ENCODE data around the gene DOC2A.

The DOC2A gene

DNA sequence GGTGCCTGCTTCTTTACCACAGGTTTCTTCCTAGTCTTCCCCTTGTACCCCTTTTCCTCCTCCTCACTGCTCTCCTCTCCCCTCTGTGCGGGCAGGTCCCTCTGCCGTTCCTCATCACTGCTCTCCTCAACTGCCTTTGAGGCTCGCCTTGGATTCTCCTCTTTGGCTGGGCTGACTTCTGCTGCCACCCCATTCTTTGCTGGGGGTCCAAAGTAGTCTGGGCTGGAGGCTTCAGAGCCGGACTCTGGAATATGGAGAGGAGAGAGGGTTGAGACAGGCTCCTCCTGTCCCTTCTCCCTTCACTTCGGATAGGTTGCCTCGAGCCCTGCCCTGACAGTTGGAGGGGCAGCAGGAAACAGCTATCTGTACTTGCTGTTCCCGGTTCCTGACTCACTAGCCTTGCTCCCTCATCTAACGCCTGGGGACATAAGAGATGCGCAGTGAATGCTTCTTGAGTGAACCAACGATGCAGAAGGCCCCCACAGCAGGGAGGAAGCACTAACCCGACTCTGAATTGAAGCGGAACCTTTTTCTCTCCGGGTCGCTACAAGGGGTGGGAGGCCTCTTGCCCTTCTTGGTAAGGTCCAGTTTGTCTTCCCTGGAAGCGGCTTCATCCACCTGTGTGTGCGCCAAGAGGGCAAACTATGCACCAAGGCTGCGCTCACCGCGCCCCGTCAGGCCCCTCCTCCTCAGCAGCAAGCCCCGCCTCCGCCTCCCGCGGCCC lies 16.1 kb downstream of the DOC2A start:
- Histone ChIP-seq H3K27ac (ENCODE audit: extremely low read depth, low read depth, low read length) (peak overlapping the region; percentile 91), H3K4me1 (ENCODE audit: control insufficient read depth, insufficient read depth, low read length) (no peaks in the 10 kb centered on the region; the same call in 1 of the 2 replicates), H3K9me3 (ENCODE audit: control insufficient read depth, insufficient read depth, low read depth, low read length) (no peaks in the 10 kb centered on the region), H3K36me3 (ENCODE audit: control insufficient read depth in 2 of 2, insufficient read depth in 1 of 2, low read length in 2 of 2) (peaks cover 10 to 78% of the 10 kb centered on the region in 2 experiments), H3K4me3 (ENCODE audit: low read depth, low read length) (peak overlapping the region; percentile 93)
- TF ChIP-seq, protein P1, sequence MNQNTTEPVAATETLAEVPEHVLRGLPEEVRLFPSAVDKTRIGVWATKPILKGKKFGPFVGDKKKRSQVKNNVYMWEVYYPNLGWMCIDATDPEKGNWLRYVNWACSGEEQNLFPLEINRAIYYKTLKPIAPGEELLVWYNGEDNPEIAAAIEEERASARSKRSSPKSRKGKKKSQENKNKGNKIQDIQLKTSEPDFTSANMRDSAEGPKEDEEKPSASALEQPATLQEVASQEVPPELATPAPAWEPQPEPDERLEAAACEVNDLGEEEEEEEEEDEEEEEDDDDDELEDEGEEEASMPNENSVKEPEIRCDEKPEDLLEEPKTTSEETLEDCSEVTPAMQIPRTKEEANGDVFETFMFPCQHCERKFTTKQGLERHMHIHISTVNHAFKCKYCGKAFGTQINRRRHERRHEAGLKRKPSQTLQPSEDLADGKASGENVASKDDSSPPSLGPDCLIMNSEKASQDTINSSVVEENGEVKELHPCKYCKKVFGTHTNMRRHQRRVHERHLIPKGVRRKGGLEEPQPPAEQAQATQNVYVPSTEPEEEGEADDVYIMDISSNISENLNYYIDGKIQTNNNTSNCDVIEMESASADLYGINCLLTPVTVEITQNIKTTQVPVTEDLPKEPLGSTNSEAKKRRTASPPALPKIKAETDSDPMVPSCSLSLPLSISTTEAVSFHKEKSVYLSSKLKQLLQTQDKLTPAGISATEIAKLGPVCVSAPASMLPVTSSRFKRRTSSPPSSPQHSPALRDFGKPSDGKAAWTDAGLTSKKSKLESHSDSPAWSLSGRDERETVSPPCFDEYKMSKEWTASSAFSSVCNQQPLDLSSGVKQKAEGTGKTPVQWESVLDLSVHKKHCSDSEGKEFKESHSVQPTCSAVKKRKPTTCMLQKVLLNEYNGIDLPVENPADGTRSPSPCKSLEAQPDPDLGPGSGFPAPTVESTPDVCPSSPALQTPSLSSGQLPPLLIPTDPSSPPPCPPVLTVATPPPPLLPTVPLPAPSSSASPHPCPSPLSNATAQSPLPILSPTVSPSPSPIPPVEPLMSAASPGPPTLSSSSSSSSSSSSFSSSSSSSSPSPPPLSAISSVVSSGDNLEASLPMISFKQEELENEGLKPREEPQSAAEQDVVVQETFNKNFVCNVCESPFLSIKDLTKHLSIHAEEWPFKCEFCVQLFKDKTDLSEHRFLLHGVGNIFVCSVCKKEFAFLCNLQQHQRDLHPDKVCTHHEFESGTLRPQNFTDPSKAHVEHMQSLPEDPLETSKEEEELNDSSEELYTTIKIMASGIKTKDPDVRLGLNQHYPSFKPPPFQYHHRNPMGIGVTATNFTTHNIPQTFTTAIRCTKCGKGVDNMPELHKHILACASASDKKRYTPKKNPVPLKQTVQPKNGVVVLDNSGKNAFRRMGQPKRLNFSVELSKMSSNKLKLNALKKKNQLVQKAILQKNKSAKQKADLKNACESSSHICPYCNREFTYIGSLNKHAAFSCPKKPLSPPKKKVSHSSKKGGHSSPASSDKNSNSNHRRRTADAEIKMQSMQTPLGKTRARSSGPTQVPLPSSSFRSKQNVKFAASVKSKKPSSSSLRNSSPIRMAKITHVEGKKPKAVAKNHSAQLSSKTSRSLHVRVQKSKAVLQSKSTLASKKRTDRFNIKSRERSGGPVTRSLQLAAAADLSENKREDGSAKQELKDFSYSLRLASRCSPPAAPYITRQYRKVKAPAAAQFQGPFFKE (tag by site-specific recombination; IDR thresholded peaks at IDR 0.05; ENCODE audit: borderline replicate concordance), result no peak
- TF ChIP-seq ZNF19 (tag by site-specific recombination; IDR thresholded peaks at IDR 0.05; ENCODE audit: low read depth) (no peak), ZNF341 (tag by site-specific recombination; IDR thresholded peaks at IDR 0.05; ENCODE audit: low read depth) (peak; percentile 92), ZNF677 (tag by site-specific recombination; IDR thresholded peaks at IDR 0.05) (peak; percentile 98), ZNF211 (tag by site-specific recombination; IDR thresholded peaks at IDR 0.05; ENCODE audit: low read depth) (no peak), ZNF416 (tag by site-specific recombination; IDR thresholded peaks at IDR 0.05) (no peak), ZNF664 (tag by site-specific recombination; IDR thresholded peaks at IDR 0.05) (peak; percentile 78), ZNF311 (tag by site-specific recombination; IDR thresholded peaks at IDR 0.05; ENCODE audit: borderline replicate concordance) (no peak)
- TF ChIP-seq, protein P2, sequence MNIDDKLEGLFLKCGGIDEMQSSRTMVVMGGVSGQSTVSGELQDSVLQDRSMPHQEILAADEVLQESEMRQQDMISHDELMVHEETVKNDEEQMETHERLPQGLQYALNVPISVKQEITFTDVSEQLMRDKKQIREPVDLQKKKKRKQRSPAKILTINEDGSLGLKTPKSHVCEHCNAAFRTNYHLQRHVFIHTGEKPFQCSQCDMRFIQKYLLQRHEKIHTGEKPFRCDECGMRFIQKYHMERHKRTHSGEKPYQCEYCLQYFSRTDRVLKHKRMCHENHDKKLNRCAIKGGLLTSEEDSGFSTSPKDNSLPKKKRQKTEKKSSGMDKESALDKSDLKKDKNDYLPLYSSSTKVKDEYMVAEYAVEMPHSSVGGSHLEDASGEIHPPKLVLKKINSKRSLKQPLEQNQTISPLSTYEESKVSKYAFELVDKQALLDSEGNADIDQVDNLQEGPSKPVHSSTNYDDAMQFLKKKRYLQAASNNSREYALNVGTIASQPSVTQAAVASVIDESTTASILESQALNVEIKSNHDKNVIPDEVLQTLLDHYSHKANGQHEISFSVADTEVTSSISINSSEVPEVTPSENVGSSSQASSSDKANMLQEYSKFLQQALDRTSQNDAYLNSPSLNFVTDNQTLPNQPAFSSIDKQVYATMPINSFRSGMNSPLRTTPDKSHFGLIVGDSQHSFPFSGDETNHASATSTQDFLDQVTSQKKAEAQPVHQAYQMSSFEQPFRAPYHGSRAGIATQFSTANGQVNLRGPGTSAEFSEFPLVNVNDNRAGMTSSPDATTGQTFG (tag by site-specific recombination; IDR thresholded peaks at IDR 0.05; ENCODE audit: borderline replicate concordance), result 0 out of 2 replicates have a peak, but pooled peaks have one; percentile 2
- TF ChIP-seq, protein P3, sequence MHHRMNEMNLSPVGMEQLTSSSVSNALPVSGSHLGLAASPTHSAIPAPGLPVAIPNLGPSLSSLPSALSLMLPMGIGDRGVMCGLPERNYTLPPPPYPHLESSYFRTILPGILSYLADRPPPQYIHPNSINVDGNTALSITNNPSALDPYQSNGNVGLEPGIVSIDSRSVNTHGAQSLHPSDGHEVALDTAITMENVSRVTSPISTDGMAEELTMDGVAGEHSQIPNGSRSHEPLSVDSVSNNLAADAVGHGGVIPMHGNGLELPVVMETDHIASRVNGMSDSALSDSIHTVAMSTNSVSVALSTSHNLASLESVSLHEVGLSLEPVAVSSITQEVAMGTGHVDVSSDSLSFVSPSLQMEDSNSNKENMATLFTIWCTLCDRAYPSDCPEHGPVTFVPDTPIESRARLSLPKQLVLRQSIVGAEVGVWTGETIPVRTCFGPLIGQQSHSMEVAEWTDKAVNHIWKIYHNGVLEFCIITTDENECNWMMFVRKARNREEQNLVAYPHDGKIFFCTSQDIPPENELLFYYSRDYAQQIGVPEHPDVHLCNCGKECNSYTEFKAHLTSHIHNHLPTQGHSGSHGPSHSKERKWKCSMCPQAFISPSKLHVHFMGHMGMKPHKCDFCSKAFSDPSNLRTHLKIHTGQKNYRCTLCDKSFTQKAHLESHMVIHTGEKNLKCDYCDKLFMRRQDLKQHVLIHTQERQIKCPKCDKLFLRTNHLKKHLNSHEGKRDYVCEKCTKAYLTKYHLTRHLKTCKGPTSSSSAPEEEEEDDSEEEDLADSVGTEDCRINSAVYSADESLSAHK (tag by site-specific recombination; IDR thresholded peaks at IDR 0.05), result peak; percentile 43; the same call in 1 of the 2 replicates
- TF ChIP-seq, protein P4, sequence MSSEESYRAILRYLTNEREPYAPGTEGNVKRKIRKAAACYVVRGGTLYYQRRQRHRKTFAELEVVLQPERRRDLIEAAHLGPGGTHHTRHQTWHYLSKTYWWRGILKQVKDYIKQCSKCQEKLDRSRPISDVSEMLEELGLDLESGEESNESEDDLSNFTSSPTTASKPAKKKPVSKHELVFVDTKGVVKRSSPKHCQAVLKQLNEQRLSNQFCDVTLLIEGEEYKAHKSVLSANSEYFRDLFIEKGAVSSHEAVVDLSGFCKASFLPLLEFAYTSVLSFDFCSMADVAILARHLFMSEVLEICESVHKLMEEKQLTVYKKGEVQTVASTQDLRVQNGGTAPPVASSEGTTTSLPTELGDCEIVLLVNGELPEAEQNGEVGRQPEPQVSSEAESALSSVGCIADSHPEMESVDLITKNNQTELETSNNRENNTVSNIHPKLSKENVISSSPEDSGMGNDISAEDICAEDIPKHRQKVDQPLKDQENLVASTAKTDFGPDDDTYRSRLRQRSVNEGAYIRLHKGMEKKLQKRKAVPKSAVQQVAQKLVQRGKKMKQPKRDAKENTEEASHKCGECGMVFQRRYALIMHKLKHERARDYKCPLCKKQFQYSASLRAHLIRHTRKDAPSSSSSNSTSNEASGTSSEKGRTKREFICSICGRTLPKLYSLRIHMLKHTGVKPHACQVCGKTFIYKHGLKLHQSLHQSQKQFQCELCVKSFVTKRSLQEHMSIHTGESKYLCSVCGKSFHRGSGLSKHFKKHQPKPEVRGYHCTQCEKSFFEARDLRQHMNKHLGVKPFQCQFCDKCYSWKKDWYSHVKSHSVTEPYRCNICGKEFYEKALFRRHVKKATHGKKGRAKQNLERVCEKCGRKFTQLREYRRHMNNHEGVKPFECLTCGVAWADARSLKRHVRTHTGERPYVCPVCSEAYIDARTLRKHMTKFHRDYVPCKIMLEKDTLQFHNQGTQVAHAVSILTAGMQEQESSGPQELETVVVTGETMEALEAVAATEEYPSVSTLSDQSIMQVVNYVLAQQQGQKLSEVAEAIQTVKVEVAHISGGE (tag by site-specific recombination; conservative IDR thresholded peaks at IDR 0.05; ENCODE audit: low read depth), result peak; percentile 15; the same call in 1 of the 2 replicates
- POLR2A ChIA-PET, result interaction anchor here (0.6 to 4.0 kb wide), 25 partner anchors 8 to 189 kb away, joined by 3 to 42 read pairs (median 4); partner anchors contain the start of genes ALDOA, ASPHD1, KCTD13 and MAZ
- CTCF ChIA-PET, result interaction anchor here (0.7 to 2.1 kb wide), 4 partner anchors 15 to 958 kb away, joined by 3 to 9 read pairs (median 6); no protein-coding TSS in a partner anchor
